Stimulated activated CD4-positive, alpha-beta T cell treated with anti-CD3 and anti-CD28 coated beads, Interleukin-4, amount 100 ng/mL, for 1 hour (primary cell): ENCODE measurements around the gene ENKUR.
"Not testable (repeated sequence)": the region's sequence is repeated elsewhere in the genome, so short reads cannot be mapped to it uniquely, and the experiment has no call there.

Experiments used
- DNase-seq: peaks from one replicate; pipeline ENCODE4 v3.0.0-alpha.2; 2020

Gene ENKUR

DNA sequence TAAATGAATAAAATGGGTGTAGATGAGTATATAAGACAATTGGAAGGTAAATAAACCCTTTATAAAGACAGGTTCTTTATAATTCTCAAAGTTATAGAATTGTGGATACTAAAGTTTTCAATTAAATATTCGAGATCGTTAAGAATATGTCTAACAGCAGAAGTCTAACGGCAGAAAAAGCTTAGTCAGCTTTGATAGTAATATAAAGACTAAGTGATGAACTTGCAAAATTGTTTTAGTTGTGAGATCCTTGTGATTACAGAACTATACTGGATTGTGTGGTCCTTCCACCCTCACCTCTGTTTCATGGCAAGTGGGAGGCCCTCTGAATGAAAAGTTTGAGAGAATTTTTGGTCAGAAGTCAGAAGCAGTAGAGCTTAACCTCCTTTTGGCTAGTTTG, 2.7 kb upstream of the ENKUR start:
- DNase-seq: no peak

DNA sequence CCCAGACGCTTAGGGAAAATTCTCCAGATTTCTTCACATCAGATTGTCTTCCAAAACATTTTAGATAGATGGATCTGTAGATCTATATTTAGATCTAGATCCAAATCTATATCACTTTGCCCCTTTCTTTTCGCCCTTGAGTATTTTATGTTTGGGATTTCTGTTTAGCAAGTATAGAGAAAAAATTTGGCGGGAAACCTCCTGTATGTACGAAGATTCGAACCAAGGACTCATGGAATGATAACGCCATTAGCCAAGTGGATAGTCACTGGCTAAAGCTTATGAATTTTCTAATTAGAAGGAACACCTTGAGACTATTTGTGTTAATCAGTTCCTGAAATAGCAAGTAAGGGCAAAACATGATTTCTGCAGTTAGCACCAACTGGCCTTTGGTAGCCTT, 1.7 kb upstream of the ENKUR start:
- DNase-seq: no peak

DNA sequence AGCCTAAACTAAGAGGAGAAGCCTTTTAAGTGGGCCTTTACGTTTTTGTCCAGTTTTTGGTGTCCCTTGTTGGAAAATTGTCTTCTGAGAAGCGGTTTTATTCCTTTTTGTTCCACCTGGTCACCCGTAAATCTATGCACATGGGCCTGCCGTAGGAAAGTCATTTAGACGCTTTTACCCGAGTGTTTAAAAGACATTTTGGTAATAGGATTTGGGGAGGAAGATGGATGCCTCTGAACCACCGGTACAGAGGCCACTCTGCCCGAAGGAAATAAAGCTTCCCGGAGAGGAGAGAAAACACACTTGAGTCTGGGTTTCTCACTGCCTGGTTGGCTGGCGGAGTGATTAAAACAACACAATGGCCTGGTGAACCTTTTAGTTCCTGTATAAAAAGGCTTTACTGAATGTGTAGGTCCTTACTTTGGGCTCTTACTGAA, 1.2 kb upstream of the ENKUR start:
- DNase-seq: peak; percentile 10

DNA sequence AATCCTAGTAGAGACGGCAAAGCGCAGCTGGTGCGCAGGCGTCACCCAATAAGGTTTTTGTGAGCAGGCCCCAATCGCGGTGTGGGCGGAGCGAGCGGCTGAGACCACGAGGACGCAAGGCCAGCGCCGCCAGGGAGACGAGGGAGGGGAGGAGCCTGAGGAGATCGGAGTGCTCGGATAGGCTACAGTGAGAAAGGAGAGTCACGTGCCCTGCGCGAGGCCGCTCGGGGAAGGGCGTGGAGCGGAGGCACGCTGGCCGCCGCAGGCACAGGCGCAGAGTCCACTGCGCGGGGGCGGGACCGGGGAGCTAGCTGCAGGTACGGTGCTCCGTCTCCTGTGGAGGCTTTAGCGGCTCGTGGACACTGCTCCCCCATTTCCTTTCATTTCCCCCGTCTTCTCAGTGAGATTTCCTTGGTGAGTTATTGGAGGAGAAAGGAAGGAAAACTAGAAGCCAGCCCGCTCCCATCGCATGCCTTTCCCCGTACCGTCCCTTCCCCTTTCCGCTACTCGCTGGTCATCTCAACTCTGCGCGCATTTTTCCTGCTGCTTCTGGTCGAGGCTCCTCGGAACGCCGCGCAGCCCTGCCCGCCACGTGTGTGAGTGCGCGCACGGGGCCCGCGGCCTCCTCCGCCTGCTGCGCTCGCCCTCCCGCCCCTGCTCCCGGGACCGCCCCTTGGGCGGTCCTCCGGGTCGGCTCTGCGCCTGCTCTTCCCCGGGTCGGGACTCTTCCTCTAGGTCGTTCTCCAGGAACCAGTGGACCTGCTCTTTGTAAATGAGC, 607 bp upstream of the ENKUR start, which contains the start of gene THNSL1:
Gene THNSL1 (plus strand): TSS at position 237 of the 778 bp plus-strand sequence. CDS start 6,612 bp downstream, outside the sequence.
- peak; percentile 98 for DNase-seq

DNA sequence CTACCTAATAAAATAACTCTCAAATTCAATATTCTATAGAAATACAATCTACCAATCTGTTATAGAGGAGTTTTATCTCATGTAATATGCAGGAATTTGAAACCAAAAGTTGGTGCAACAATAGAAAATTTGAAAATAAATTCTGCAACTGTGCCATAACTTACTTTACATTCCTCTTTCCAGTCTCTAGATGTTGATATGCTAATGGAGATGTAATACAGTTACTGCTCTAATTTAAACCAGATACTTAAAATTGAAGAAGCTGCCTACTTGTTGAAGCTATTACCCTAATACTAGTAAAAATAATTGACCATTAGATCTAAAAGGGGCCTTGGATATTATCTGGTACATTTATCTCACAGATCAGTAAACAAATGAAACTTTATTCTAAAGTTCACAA, 1.4 kb downstream of the ENKUR start:
- no peak for DNase-seq

DNA sequence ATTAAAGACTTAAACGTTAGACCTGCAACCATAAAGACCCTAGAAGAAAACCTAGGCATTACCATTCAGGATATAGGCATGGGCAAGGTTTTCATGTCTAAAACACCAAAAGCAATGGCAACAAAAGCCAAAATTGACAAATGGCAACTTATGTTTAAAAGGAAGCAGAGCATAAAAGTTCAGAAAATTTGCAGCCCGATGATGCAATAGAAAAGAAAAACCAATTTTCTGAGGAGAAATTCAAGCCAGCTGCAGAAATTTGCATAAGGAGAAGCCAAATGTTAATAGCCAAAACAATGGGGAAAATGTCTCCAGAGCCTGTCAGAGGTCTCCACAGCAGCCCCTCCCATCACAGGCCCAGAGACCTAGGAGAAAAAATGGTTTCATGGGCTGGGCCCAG, 4.4 kb downstream of the ENKUR start:
- DNase-seq: not testable (repeated sequence)

DNA sequence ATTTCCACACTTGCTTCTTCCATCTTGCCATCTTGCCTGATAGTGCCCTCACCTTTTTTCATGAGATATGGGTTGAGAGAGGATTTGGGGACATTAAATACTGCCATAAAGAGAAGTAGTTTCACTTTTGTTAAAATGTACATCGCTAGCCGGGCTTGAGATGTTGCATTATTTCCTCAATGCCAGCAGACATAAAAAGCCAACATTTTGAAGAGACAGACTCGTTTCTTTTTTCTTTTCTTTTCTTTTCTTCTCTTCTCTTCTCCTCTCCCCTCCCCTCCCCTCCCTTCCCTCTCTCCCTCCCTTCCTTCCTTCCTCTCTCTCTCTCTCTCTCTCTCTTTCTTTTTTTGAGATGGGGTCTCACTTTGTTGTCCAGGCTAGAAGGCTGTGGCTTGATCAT, 17.9 kb downstream of the ENKUR start:
- DNase-seq: no peak

DNA sequence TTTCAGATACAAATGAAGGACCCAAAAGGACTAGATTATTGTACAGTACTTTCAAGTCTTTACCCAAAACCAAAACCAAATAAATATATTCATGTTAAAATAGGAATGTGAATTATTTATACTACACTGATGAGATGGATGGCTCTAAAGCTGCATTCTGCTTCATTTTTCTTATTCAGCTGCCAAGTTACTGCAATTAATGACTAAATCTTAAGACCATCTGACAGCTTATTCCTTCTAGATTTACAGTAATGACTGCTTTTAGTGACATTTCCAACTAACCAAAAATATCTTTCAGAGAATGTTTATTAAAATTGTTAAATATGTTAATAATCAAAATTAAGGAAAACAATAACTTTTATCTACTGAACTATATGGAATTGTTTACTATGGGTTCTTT, 20.9 kb downstream of the ENKUR start:
- DNase-seq: no peak

DNA sequence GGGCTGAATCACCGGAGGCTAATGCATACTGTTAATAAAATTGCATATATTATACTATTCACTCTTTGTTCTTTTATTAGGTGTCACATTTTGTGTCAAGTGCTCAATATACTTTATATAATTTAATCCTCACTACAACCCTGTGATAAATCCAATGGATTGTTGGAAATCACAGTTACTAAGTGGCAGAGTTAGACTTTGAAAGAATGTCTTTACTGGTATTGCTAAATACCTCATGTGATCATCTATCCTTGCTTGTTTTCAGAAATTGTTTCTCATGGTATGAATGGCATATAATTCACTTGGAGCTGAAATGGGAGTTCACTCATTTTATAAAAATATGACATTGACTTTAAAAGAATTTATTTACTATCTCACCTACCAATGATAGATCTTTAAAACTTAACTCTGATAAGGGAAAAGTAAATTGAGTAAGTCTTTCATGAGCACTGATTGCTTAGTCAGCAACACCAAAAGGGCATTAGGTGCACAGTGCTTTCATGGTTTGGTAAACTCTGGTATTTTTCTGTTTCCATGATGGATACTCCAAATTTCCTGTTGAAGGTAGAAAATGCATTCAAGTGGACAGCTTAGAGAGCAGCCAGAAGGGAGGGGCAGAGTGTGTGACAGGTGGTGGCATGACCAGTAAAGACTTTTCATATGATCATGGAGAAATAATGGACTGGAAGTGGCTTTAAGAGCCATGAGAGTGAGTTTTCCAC, 22.6 kb downstream of the ENKUR start:
- no peak for DNase-seq

DNA sequence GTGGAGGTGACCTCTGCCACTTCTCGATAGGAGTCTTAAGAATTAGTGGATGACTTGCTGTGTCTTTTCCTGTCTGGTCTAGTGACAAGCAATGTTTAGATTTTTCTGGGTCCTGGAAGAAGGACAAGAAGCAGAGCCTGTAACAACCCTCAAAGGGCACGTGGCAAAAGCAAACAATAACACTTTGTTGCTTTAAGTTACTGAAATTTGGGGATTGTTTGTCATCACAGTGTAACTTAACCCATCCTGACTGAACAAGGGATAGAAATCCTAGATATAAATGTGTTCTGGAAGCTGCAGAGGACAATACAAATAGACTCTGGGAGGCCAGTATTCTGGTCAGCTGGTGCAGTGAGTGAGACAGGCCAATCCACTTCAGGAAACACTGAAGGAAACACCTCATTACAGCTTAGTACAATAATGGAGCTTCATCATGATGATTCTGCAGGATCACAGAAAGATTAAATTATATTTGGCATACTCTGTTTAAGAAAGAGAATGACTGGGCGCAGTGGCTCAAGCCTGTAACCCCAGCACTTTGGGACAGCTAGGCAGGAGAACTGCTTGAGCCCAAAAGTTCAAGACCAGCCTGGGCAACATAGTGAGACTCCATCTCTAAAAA, 23.3 kb downstream of the ENKUR start:
- DNase-seq: no peak

DNA sequence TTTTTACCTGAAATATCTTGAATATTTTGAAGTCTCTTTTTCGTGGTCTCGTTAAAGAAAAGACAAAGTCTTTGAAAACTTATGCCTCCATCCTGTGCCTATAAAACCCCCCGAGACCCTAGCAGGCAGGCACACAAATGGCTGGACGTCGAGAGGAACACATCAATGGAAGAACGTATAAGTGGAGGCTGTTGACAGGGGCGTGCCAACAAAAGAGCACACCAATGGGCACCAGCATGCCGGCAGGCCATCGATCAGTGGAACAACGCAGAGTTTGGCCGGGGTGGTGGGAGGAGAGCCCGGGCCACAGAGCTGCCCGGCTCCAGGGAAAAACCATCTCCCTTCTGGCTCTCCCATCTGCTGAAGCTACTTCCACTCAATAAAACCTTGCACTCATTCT, 24.7 kb downstream of the ENKUR start:
- DNase-seq: no peak

DNA sequence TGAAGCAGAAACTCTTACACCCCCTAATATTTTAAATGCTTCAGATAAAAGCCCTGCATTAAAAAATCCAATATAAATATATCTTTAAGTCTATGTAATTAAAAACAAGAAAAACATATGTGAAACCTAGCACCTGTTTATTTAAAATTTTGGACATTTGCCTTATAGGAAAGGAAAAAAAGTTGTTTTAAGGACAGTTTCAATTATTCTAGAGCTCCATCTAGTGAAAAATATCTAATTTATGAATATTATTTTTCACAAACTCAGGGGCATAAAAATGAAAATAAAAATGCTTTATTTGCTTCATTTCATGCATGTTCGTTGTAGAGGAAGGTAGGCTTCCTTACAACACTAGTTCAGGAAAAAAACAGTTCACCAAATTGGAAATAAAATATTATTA, 26.1 kb downstream of the ENKUR start:
- DNase-seq: no peak

DNA sequence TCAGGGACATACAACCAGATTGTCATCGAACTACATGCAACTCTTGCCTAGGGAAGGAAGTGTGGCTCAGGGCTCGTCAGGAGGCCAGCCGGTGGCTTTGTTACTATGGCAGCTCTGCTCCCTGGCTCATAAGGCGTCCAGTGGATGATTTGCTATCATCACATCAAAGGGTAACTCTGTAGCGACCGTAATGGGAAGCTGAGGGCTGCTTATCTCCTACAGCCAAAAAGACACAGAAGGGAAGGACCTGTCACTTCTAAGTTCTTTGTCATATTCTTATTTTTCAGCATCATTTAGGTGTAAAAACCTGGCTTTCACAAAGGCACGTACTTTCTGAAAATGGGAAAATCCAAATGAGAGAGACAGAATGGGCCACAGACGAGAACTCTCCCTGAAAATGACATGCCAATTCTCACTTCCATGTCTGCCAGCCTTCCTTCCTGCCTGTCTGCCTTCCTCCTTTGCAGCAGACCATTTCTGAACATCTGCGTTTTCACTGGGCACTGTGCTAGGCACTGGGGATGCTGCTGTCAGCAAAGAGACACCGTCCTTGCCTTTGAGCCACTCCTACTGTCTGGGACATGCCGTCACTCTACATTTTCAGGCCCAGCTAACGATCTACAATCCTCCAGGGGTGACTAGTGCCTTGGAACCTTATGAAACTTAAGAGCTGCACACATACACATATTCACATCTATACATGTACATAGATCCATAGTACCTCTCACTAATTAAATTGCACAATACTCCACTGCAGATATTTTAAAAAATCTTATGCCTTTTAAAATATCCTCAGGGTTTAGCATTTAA, 26.9 kb downstream of the ENKUR start:
- no peak for DNase-seq

DNA sequence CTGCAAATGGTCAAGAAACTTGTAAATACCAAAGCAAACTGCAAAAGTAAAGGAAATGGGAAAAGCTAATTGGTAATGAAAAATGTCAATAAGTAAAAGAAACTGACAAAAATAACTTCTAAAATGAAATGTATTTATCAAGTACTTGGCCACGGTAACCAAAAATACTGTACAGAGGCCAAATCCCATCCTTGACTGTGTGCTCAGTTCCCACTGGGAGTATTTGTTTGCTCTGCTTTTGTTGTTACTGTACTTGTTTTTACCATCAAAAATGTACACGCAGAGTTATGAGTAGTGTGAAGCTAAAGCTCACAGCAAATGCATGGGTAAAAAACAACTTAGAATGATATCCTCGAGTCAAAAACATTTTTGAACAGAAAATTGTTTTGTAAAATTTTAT, 31.1 kb downstream of the ENKUR start:
- DNase-seq: no peak

DNA sequence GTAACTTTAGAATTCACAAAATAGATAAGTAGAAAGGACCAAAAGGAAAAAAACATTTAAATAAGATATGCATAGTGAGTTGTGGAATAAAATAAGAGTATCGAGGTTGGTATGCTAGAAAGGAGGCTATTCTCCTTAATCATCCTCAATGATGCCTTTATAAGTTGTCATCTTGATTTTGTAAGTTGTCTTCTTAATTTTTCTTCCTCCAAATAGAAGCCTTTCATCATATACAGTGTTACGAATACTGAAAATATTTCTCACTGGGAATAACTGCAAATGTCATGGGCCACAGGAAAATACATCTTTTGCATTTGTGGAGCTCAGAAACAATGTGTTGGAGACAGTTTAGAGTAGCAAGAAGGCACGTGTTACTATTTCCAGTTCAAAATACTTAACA, 32.0 kb downstream of the ENKUR start:
- DNase-seq: no peak

DNA sequence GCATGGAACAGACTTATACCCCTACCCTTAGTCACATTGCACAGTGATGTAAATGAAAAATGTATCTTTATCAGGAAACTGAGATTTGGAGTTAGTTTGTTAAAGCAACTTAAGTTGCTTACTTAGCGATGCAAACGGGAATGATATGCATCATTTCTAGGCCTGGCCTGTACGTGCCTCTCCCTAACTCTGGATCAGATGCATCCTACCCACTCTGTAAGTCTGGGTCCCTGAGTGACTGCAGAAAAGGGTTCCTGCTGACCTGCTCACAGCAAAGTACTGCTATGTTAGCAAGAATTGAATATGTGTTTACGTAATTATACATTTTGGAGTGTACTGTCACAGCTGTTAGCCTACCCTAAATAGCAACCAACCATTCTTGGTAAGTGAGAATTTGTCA, 32.8 kb downstream of the ENKUR start:
- DNase-seq: no peak

DNA sequence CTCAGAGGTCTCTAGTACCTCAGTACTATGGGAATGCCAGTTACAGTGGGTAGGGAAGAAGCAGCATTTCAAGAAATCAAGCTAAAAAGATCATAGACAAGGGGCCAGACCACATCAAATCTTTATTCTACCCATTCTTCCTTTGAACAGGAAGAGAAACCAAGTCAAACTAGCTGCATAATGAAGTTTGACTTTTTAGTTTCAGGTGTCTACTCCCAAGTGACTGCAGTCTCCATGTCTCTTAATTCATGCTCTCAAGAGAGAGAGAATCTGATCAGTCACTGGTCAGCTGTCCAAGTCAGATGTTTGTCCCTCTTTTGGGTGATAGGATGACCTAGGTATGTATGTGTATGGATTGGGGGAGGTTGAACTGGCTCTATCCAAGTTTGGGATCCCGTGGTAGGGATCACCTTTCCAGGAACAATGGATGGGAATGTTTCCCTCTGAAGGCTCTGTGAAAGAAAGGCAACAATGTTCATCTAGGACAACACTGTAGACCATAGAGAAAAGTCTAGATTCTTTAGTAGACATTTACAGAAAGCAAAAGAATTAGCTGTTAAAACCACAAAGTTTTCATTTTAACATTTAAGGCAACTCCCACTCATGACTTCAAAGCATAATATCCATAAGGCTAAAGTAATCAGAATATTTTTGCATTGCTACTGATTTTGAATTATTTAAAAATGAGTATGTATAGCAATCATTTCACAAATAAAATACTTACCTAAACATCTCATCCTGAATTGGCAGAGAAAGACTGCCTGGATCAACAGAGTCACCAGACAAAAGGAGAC, 33.4 kb downstream of the ENKUR start:
- DNase-seq: no peak

DNA sequence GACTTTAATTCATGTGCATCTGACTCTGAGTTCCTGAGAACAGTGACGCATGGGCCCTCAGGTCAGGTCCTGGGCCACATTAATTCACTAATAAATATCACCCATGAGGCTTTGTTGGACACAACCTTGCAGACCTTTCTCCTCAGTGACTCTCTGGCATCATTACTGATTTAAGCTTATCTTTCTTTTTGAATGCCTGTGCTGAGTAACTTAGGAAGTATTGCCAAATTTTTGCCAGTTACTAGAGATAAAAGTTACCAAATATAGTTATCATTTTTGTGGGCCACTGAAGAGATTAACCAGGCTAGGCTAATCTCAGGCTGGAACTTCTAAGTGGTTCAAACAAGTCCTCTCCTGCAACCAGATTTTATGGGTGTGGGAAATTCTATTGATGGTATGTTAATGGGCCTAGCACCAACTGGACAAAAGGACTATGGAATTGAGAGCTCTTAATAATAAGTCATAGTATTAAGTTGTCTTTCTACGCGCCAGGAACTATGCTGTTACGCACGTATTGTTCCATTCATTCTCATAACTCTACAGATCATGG, 34.7 kb downstream of the ENKUR start:
- DNase-seq: no peak

DNA sequence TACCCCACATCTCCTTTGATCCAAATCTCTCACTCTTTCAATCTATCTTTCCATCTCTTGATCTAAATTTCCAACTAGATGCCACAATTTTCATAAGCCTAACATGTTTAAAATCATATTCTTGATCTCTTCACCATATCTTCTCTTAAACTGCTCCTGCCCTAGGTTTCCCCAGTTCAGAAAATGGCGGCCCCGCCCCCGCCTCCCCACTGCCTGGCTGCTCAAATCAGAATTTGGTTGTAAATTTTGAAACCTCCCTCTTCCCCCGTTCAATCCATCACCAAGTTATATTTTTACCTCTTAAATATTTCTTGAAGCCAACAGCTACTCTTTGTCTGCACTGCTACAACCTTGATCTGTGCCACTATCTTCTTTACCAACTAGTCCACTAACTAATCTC, 36.3 kb downstream of the ENKUR start:
- DNase-seq: no peak

DNA sequence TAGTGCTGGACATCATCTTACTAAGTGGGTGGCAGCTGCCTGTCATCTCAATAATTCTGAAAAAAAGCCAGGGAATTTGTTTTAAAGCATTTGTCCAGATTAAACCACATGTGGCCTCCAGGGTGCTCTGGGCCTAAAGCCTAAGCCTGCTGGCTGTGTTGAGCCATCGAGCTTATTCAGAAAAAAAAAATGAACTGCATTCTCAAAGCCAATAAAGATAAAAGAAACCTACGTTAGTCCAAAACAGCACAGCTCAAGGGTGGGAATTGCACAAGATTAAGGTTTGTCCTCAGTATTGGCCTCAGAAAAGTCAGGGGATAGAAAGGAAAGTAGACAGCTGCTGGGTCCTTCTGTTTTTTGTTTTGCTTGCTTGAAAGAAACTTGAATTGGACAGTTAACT, 41.0 kb downstream of the ENKUR start:
- DNase-seq: no peak

DNA sequence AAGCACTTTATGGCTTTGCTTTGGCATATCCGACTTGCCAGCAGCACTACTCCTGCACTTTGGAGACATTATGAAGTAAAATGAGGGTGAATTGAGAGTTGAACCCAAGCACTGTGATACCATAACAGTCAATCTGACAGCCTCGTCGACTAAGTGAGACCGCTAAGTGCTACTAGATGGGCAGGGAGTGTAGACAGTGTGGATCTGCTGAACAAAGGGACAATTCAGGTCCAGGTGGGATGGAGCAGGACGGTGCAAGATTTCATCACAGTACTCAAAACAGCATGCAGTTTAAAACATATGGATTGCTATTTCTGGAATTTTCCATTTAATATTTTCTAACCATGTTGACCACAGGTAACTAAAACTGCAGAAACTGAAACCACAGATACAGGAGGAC, 42.8 kb downstream of the ENKUR start:
- DNase-seq: no peak

DNA sequence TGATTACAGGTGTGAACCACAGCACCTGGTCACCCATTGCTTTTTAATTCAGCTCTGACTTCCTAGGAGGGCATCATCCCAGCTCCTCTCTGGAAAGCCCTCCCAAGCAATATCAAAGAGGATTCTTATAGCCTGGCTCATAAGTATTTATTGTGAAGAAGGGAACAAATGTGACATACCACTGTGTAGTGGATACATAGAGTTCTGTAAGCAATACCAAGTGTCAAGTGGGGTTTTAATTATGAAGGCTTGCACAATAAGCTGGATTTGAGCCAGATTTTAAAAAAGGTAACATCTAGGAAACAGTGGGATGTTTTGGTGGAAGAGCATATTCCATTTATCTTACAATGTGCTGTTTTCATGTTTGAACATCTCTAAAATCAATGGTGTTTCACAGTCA, 44.6 kb downstream of the ENKUR start:
- no peak for DNase-seq
